Measurements from ENCODE around the gene HNRNPA3.

The HNRNPA3 gene

GRCh38 chr2:177253704-177254103 lies 41.1 kb downstream of the HNRNPA3 start:
- DNase-seq (no peak), ATAC-seq (ENCODE audit: insufficient read depth, low read depth) (no peak)
- no peak overlapping the region for H3K4me3 ChIP-seq (ENCODE audit: low read depth in 1 of 2, low read length in 2 of 2)
- H3K9ac ChIP-seq (ENCODE audit: low read depth, low read length): no peak overlapping the region
- H4K20me1 ChIP-seq (ENCODE audit: insufficient read depth, low read length): peaks cover 92% of the 10 kb centered on the region
- peaks cover 99% of the 10 kb centered on the region for H3K79me2 ChIP-seq (ENCODE audit: insufficient read depth, low read length)
- H2AFZ ChIP-seq (ENCODE audit: low read depth, low read length): no peak overlapping the region
- peaks cover 56% of the 10 kb centered on the region for H3K36me3 ChIP-seq (ENCODE audit: insufficient read depth, low read length)
- H3K4me1 ChIP-seq (ENCODE audit: insufficient read depth, low read length): peaks cover 24% of the 10 kb centered on the region
- no peak overlapping the region for H3K27ac ChIP-seq (ENCODE audit: low read length)
- TF ChIP-seq CTCF (IDR thresholded peaks at IDR 0.05; ENCODE audit: borderline replicate concordance, extremely low read depth, low read length, poor library complexity, severe bottlenecking): no peak
- H3K4me2 ChIP-seq (ENCODE audit: insufficient read depth, low read length): no peak overlapping the region
- no peaks in the 10 kb centered on the region for H3K27me3 ChIP-seq (ENCODE audit: insufficient read depth, low read length, poor library complexity)
- H3K9me3 ChIP-seq (ENCODE audit: insufficient read depth, low read length, severe bottlenecking): no peaks in the 10 kb centered on the region

- TF ChIP-seq EZH2 (IDR thresholded peaks at IDR 0.05; ENCODE audit: borderline replicate concordance, low read depth, low read length, severe bottlenecking) (no peak), CTCF (IDR thresholded peaks at IDR 0.05; ENCODE audit: borderline replicate concordance, extremely low read depth, low read length, poor library complexity, severe bottlenecking) (peak; percentile 52)
- Histone ChIP-seq H4K20me1 (ENCODE audit: insufficient read depth, low read length) (peaks cover 95% of the 10 kb centered on the region), H3K4me3 (ENCODE audit: low read depth in 1 of 2, low read length in 2 of 2) (no peak overlapping the region), H3K4me1 (ENCODE audit: insufficient read depth, low read length) (peaks cover 27% of the 10 kb centered on the region), H3K36me3 (ENCODE audit: insufficient read depth, low read length) (peaks cover 60% of the 10 kb centered on the region), H3K4me2 (ENCODE audit: insufficient read depth, low read length) (no peak overlapping the region), H3K9me3 (ENCODE audit: insufficient read depth, low read length, severe bottlenecking) (no peaks in the 10 kb centered on the region), H2AFZ (ENCODE audit: low read depth, low read length) (no peak overlapping the region), H3K27ac (ENCODE audit: low read length) (peak overlapping the region; percentile 43; the same call in 1 of the 2 replicates), H3K9ac (ENCODE audit: low read depth, low read length) (no peak overlapping the region), H3K27me3 (ENCODE audit: insufficient read depth, low read length, poor library complexity) (no peaks in the 10 kb centered on the region), H3K79me2 (ENCODE audit: insufficient read depth, low read length) (peaks cover 99% of the 10 kb centered on the region)
- DNase-seq (no peak), ATAC-seq (ENCODE audit: insufficient read depth, low read depth) (0 out of 3 replicates have a peak, but pooled peaks have one; percentile 36)
These were observed 42.0 kb downstream of the HNRNPA3 start for GRCh38 chr2:177254433-177255226.

- Histone ChIP-seq H4K20me1 (ENCODE audit: insufficient read depth, low read length) (peaks cover 93% of the 10 kb centered on the region), H3K4me2 (ENCODE audit: insufficient read depth, low read length) (no peak overlapping the region), H3K27ac (ENCODE audit: low read length) (peak overlapping the region; percentile 32; the same call in 1 of the 2 replicates), H3K36me3 (ENCODE audit: insufficient read depth, low read length) (peaks cover 60% of the 10 kb centered on the region), H2AFZ (ENCODE audit: low read depth, low read length) (no peak overlapping the region), H3K9ac (ENCODE audit: low read depth, low read length) (no peak overlapping the region), H3K27me3 (ENCODE audit: insufficient read depth, low read length, poor library complexity) (no peaks in the 10 kb centered on the region), H3K4me3 (ENCODE audit: low read depth in 1 of 2, low read length in 2 of 2) (no peak overlapping the region), H3K9me3 (ENCODE audit: insufficient read depth, low read length, severe bottlenecking) (no peaks in the 10 kb centered on the region), H3K4me1 (ENCODE audit: insufficient read depth, low read length) (peaks cover 31% of the 10 kb centered on the region), H3K79me2 (ENCODE audit: insufficient read depth, low read length) (peaks cover 99% of the 10 kb centered on the region)
- DNase-seq: no peak
- no peak for ATAC-seq (ENCODE audit: insufficient read depth, low read depth)
- TF ChIP-seq CTCF (IDR thresholded peaks at IDR 0.05; ENCODE audit: borderline replicate concordance, extremely low read depth, low read length, poor library complexity, severe bottlenecking): no peak
- no peak for TF ChIP-seq EZH2 (IDR thresholded peaks at IDR 0.05; ENCODE audit: borderline replicate concordance, low read depth, low read length, severe bottlenecking)
These were observed 42.6 kb downstream of the HNRNPA3 start for GRCh38 chr2:177255227-177255601.

Data from DND-41 (cell line).